GM18511 (cell line): Measurements from ENCODE around the gene KIAA0930.

Experiments used
- ATAC-seq: cut with Tn5 transposase; IDR thresholded peaks from one replicate; pipeline ENCODE4 v1.9.1; 2021; ENCODE audit warnings: mild to moderate bottlenecking, moderate library complexity; ENCODE audit not compliant: unreplicated experiment

The KIAA0930 gene

GRCh38 chr22:45223304-45224117 is 17.2 kb downstream of the KIAA0930 start:
- no peak for ATAC-seq

DNA sequence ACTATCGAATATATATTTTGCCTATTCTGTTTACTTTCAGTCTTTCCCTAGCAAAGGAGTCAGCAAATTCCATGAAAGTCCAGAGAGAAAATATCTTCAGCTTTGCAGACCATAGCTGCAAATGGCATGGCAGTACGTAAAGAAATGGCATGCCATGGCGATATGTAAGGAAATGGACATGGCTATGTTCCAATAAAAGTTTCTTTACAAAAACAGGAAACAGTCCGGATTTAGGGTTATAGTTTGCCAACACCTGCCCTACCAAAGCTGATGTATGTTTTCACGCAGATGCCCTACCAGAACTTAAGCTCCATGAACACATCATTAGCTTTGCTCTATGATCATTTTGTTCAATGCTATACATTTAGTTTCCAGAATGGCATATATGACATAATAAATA is 19.5 kb downstream of the KIAA0930 start:
- ATAC-seq = no peak

GRCh38 chr22:45218976-45219375 is 21.7 kb downstream of the KIAA0930 start:
- no peak for ATAC-seq

DNA sequence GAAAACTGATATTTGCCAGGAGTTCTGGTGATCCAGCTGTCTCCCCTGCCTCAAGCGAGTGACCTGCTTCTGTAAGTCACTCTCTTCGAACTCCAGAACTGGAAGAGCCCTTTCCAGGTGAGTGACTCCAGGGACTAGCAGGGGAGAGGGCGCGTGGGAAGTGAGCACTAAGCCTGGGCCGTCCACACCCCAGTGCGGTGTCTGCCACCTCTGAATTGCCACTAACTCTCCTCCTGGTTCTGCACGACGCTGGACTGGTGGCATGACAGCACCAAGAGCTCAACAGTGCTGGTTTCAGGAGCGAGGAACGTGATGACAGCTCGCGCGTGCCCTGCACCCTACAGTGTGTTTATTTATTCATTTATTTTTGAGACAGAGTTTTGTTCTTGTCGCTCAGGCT is 22.9 kb downstream of the KIAA0930 start:
- no peak for ATAC-seq

GRCh38 chr22:45217345-45217744 is 23.3 kb downstream of the KIAA0930 start:
- no peak for ATAC-seq

GRCh38 chr22:45216133-45217003 is 24.3 kb downstream of the KIAA0930 start:
- ATAC-seq = no peak

DNA sequence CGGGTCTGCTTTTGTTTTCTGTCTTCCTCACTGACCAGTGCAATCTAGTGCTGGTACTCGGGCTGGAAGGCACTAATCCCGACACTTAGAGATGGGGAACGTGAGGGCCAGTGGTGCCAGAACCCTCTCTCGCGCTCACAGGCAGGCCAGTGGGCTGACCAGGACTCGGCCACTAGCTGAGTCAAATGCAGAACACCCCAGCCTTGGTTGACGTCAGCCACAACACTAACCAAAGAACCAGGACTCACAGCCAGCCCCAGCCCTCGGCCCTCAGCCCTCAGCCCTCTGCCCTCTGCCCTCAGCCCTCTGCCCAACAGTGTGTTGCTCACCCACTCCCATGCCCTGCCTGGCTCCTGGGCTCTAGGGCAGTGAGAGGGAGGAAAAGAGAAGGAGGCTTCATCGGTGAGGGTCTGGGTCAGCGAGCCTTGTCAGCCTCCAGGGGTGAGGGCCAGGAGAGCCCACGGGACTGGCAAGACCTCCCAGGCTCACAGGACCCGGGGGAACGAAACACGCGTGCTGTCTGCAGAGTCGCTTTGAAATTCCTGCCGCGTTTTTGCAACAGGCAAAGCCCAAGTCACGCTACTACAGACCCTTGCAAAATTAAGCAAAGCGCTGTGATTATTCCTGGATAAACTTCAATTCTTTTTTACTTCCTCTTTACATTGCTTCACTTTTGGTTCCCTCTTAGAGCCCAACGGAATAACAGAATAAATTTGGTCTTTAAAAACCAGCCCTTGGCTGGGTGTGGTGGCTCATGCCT is 27.5 kb downstream of the KIAA0930 start:
- ATAC-seq = no peak

GRCh38 chr22:45212306-45212709 is 28.4 kb downstream of the KIAA0930 start:
- no peak for ATAC-seq

DNA sequence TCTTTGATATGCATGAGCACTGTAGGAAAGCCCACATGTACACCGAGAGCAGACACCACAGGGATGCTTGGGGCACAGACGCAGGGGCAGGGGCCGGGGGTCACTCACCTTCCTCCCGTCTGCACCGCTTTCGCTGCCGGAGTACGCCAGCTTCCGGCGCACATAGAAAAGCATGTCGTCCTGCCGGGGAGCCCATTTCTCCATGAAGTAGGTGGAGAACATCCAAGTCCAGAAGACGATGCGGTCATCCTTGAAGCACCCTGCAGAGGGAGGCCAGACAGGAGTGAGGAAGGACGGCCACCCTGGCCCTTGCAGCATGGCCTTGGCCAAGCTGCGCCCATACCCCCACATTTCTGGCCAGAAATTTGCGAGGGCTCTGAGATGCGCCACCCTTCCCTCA is 28.8 kb downstream of the KIAA0930 start:
- no peak for ATAC-seq

- no peak for ATAC-seq
Observed at GRCh38 chr22:45211435-45211834, 29.3 kb downstream of the KIAA0930 start.

- no peak for ATAC-seq
Observed at GRCh38 chr22:45210991-45211390, 29.7 kb downstream of the KIAA0930 start.

- ATAC-seq = no peak
Observed at GRCh38 chr22:45210577-45210976, 30.1 kb downstream of the KIAA0930 start.

DNA sequence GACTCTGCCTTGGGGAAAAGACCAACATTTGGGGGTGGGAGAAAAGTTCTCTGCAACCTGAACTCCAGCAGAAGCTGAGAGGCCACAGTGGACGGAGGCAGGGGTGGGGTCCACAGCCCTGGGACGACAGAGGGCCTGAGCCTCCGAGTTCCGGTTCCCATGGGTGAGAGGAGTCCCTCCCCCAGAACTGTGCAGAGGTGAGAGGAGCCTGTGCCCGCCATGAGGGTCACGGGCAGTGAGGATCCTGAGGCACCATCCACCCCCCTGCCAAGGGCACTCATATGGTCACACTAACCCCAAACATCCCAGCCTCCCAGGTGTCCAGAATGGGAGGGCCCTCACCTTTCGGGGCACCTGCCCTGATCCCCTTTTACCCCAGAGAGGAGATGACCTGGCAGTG is 30.5 kb downstream of the KIAA0930 start:
- no peak for ATAC-seq

DNA sequence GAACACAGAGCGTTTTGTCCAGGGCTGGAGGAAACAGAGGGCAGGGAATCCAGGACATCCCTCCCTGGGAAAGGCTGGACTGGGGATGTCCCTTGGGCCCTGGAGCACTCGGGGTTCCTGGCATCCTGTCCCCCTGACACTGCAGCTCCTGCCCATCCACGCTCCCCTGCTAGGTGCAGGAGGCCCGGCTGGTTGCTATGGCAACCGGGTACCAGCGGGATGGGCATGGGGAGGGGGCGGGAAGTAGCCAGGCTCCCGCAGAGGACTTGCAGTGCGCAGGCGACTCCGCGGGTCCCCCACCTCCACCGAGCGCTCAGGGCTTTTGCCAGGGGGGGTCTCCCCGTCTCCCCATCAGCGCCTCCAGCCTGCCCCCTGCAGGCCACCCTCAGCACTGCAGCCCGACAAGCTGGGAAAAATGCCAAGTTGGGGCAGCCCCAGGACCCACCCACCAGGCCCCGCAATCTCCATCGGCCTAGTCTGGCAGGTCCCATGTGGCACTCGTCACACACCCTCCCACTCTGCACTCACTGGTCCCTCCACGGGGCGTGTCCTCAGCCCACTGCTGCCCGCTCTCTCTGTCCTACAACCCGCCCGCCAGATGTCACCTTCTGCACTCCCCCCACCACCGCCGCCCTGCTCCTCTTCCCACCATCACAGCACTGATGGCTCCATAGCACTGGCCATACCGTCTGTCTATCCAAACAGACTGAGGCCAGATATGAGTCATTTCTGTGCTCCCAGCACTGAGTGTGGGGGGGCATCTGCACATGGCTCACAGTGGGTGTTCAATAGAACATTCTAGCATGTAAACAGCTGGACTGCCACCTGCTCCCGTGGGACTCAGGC is 31.5 kb downstream of the KIAA0930 start:
- ATAC-seq = no peak

- ATAC-seq = no peak
Observed at GRCh38 chr22:45208696-45208992, 32.0 kb downstream of the KIAA0930 start.

GRCh38 chr22:45207981-45208664 is 32.6 kb downstream of the KIAA0930 start:
- ATAC-seq = no peak

GRCh38 chr22:45207533-45207932 is 33.2 kb downstream of the KIAA0930 start:
- ATAC-seq = no peak

DNA sequence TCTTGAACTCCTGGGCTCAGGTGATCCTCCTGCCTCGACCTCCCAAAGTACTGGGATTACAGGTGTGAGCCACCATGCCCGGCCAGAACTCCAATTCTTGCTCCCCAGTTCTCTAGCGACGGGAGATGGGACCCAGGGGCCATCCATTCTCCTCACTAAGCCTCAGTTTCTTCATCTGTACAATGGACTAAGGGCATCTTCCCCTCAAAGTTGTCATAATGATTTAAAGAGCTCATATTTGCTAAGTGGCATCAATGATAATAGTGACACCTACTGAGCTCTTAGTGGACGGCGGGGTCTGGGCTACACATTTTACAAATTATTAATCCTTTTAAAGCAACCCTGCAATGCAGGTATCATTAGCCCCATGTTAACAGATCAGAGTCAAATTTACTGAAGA is 34.5 kb downstream of the KIAA0930 start:
- no peak for ATAC-seq

DNA sequence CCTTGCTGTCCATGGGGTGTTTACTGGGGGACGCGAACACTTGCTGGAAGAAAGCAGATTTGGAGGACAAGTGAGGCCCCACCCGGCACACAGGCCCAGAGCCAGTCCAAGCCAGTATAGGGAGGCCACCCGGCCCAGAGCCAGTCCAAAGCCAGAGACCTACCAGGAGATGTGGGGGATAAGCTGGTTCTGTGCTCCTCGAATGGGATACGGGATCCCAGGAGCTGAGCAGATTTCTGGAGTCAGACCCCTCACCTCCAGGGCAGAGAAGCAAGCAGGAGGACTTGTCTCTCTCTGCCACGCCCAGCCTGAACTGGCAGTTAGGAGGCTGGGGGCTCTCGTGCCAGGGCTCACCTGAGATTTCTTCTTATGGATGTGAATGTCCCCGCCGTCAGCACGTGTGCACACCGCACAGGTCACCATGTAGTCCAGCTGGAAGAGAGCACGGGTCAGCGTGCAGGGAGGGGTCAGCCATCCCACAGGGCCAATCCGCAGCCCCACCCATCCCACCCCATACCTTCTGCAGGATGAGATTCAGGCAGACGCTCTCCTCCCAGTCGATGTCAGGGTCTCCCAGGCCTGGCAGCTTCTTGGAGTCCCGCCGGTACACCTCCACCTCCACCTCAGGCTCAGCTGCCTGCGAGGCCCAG is 35.3 kb downstream of the KIAA0930 start:
- no peak for ATAC-seq

DNA sequence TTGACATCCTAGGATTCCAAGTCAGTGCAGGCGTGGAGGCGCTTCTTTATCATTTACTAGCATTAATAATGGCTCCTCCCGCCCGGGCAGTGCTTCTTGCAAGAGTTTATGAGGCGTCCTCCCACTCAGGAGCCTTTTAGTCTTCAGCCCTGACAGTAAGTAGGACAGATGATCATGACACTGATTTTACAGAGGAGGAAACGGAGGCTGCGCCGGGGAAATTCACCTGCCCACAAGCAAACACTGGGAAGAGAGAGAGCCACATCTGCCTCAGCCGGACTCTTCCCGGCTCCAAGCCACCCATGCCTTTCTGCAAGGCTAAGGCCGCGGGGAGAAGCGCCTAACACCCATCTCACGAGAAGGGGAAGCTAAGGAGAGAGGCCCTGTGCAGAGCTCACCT is 35.9 kb downstream of the KIAA0930 start:
- ATAC-seq = no peak
